Natural killer cell treated with Interleukin-12 subunit alpha and Interleukin-12 subunit beta and Interleukin-15 and Interleukin-18, amount 100 ng/mL, for 72 hours (primary cell): ENCODE results near the gene ZNF518A. TPM values are rescaled to one million over a fixed set of nuclear protein-coding genes. Genes with fewer than 3 reads are reported as not detected.
"Not testable (repeated sequence)": the region's sequence is repeated elsewhere in the genome, so short reads cannot be mapped to it uniquely, and the experiment has no call there.

Experiments
- ATAC-seq, 2 donors: fragments of 150-1000 bp; cut with Tn5 transposase in 1 of 2; sonication (Bioruptor Pico), chemical (Tn5 transposase) in 1 of 2; 2 replicates each; pipeline ENCODE4 v1.10.0; 2021
- DNase-seq: peaks from one replicate; pipeline ENCODE4 v3.0.0; 2022; ENCODE audit warnings: low spot score
- H3K27ac Mint-ChIP-seq, 2 donors: 1 replicate in 1 of 2; 2 replicates in 1 of 2; pipeline ENCODE4 v1.8.0; 2022; ENCODE audit warnings: mixed read lengths in 2 of 2, mild to moderate bottlenecking in 1 of 2, moderate library complexity in 1 of 2
- H3K27me3 Mint-ChIP-seq, 2 donors: 1 replicate in 1 of 2; 2 replicates in 1 of 2; pipeline ENCODE4 v1.8.0; 2022; ENCODE audit warnings: mixed read lengths in 2 of 2
- H3K36me3 Mint-ChIP-seq: one replicate; pipeline ENCODE4 v1.8.0; 2022; ENCODE audit warnings: mixed read lengths
- H3K4me1 Mint-ChIP-seq, 2 donors: 1 replicate in 1 of 2; 2 replicates in 1 of 2; pipeline ENCODE4 v1.8.0; 2022; ENCODE audit warnings: low read depth in 2 of 2, mixed read lengths in 2 of 2, mild to moderate bottlenecking in 1 of 2
- H3K4me3 Mint-ChIP-seq: one replicate; pipeline ENCODE4 v1.8.0; 2022; ENCODE audit warnings: mixed read lengths
- H3K9me3 Mint-ChIP-seq: 2 replicates; pipeline ENCODE4 v1.8.0; 2022; ENCODE audit warnings: mixed read lengths
- total RNA-seq, 2 donors: library from RNA; stranded (reverse); gene quantifications; one replicate each; pipeline ENCODE4 v1.2.3, GENCODE V29; 2022

ZNF518A gene
- total RNA-seq, 2 donors from 2014 or later: 21.1 to 27.7 TPM

- H3K36me3 Mint-ChIP-seq: peaks cover 47% of the 10 kb centered on the region
- no peak overlapping the region for H3K4me3 Mint-ChIP-seq
- peaks cover 3% of the 10 kb centered on the region for H3K9me3 Mint-ChIP-seq
- peaks cover 3 to 7% of the 10 kb centered on the region in 2 donors for H3K4me1 Mint-ChIP-seq
- DNase-seq (no peak), ATAC-seq (no peak)
- no peaks in the 10 kb centered on the region for H3K27me3 Mint-ChIP-seq
- H3K27ac Mint-ChIP-seq: no peak overlapping the region
Measured at GRCh38 chr10:96168546-96168945, 38.4 kb downstream of the ZNF518A start.

GRCh38 chr10:96170230-96170629 lies 40.1 kb downstream of the ZNF518A start:
- Mint-ChIP-seq H3K4me1 (peaks cover 3 to 7% of the 10 kb centered on the region in 2 donors), H3K27me3 (peaks cover 0 to 9% of the 10 kb centered on the region in 2 donors), H3K9me3 (peaks cover 7% of the 10 kb centered on the region), H3K27ac (peak overlapping the region in 1 of 2 donors; percentile 27), H3K4me3 (no peak overlapping the region), H3K36me3 (peaks cover 54% of the 10 kb centered on the region)
- ATAC-seq (no peak), DNase-seq (no peak)

GRCh38 chr10:96172666-96173065 lies 42.6 kb downstream of the ZNF518A start:
- H3K4me1 Mint-ChIP-seq: peaks cover 3 to 7% of the 10 kb centered on the region in 2 donors
- H3K27ac Mint-ChIP-seq: no peak overlapping the region
- no peak for ATAC-seq
- peaks cover 50% of the 10 kb centered on the region for H3K36me3 Mint-ChIP-seq
- DNase-seq: no peak
- H3K4me3 Mint-ChIP-seq: no peak overlapping the region
- H3K27me3 Mint-ChIP-seq: peaks cover 6 to 17% of the 10 kb centered on the region in 2 donors
- H3K9me3 Mint-ChIP-seq: peaks cover 14% of the 10 kb centered on the region

GRCh38 chr10:96176985-96177384 lies 46.9 kb downstream of the ZNF518A start:
- Mint-ChIP-seq H3K4me3 (no peak overlapping the region), H3K27ac (no peak overlapping the region), H3K4me1 (no peaks in the 10 kb centered on the region), H3K36me3 (peaks cover 32% of the 10 kb centered on the region), H3K27me3 (peaks cover 11 to 37% of the 10 kb centered on the region in 2 donors), H3K9me3 (peaks cover 13% of the 10 kb centered on the region)
- DNase-seq (no peak), ATAC-seq (no peak)

GRCh38 chr10:96188421-96188820 lies 58.3 kb downstream of the ZNF518A start:
- peaks cover 10% of the 10 kb centered on the region for H3K9me3 Mint-ChIP-seq
- peaks cover 16% of the 10 kb centered on the region for H3K36me3 Mint-ChIP-seq
- peaks cover 18 to 57% of the 10 kb centered on the region in 2 donors for H3K27me3 Mint-ChIP-seq
- H3K4me3 Mint-ChIP-seq: no peak overlapping the region
- ATAC-seq: no peak
- H3K27ac Mint-ChIP-seq: no peak overlapping the region
- H3K4me1 Mint-ChIP-seq: no peaks in the 10 kb centered on the region
- no peak for DNase-seq

- Mint-ChIP-seq H3K36me3 (peaks cover 11% of the 10 kb centered on the region), H3K9me3 (peaks cover 7% of the 10 kb centered on the region), H3K27me3 (peaks cover 14 to 55% of the 10 kb centered on the region in 2 donors), H3K27ac (no peak overlapping the region), H3K4me1 (no peaks in the 10 kb centered on the region), H3K4me3 (no peak overlapping the region)
- ATAC-seq (no peak), DNase-seq (no peak)
Measured at GRCh38 chr10:96188916-96189315, 58.8 kb downstream of the ZNF518A start.

GRCh38 chr10:96189505-96189904 lies 59.4 kb downstream of the ZNF518A start:
- not testable (repeated sequence) for DNase-seq, H3K36me3 Mint-ChIP-seq

GRCh38 chr10:96201525-96201924 lies 71.4 kb downstream of the ZNF518A start:
- H3K4me1 Mint-ChIP-seq: no peaks in the 10 kb centered on the region
- no peak overlapping the region for H3K27ac Mint-ChIP-seq
- H3K9me3 Mint-ChIP-seq: no peaks in the 10 kb centered on the region
- no peaks in the 10 kb centered on the region for H3K36me3 Mint-ChIP-seq
- DNase-seq (no peak), ATAC-seq (no peak)
- H3K4me3 Mint-ChIP-seq: no peak overlapping the region
- H3K27me3 Mint-ChIP-seq: peaks cover 11 to 30% of the 10 kb centered on the region in 2 donors

More at GRCh38 chr10:96189505-96189904, 59.4 kb downstream of the ZNF518A start:
- not testable (repeated sequence) for H3K4me3 Mint-ChIP-seq, ATAC-seq, H3K4me1 Mint-ChIP-seq, H3K9me3 Mint-ChIP-seq, H3K27ac Mint-ChIP-seq
- peaks cover 12 to 50% of the 10 kb centered on the region in 2 donors for H3K27me3 Mint-ChIP-seq

GRCh38 chr10:96205580-96205979 lies 75.5 kb downstream of the ZNF518A start:
- Mint-ChIP-seq H3K27ac (no peak overlapping the region), H3K9me3 (no peaks in the 10 kb centered on the region), H3K4me1 (no peaks in the 10 kb centered on the region), H3K4me3 (no peak overlapping the region), H3K27me3 (peaks cover 13 to 24% of the 10 kb centered on the region in 2 donors), H3K36me3 (no peaks in the 10 kb centered on the region)
- no peak for DNase-seq
- no peak for ATAC-seq

- Mint-ChIP-seq H3K27ac (no peak overlapping the region), H3K9me3 (no peaks in the 10 kb centered on the region), H3K27me3 (peaks cover 13 to 18% of the 10 kb centered on the region in 2 donors), H3K36me3 (no peaks in the 10 kb centered on the region), H3K4me3 (no peak overlapping the region), H3K4me1 (no peaks in the 10 kb centered on the region)
- DNase-seq: no peak
- ATAC-seq: no peak
Measured at GRCh38 chr10:96208271-96208670, 78.2 kb downstream of the ZNF518A start.

GRCh38 chr10:96208946-96209345 lies 78.8 kb downstream of the ZNF518A start:
- DNase-seq (no peak), ATAC-seq (no peak)
- Mint-ChIP-seq H3K4me1 (no peaks in the 10 kb centered on the region), H3K27ac (no peak overlapping the region), H3K27me3 (peaks cover 18 to 25% of the 10 kb centered on the region in 2 donors), H3K4me3 (no peak overlapping the region), H3K9me3 (no peaks in the 10 kb centered on the region), H3K36me3 (no peaks in the 10 kb centered on the region)

- H3K36me3 Mint-ChIP-seq: no peaks in the 10 kb centered on the region
- DNase-seq (no peak), ATAC-seq (no peak)
- no peak overlapping the region for H3K27ac Mint-ChIP-seq
- no peaks in the 10 kb centered on the region for H3K4me1 Mint-ChIP-seq
- H3K9me3 Mint-ChIP-seq: no peaks in the 10 kb centered on the region
- H3K4me3 Mint-ChIP-seq: no peak overlapping the region
- H3K27me3 Mint-ChIP-seq: peaks cover 17 to 45% of the 10 kb centered on the region in 2 donors
Measured at GRCh38 chr10:96211764-96212163, 81.7 kb downstream of the ZNF518A start.

- Mint-ChIP-seq H3K27me3 (peaks cover 12 to 45% of the 10 kb centered on the region in 2 donors), H3K4me3 (no peak overlapping the region), H3K27ac (no peak overlapping the region), H3K36me3 (no peaks in the 10 kb centered on the region), H3K9me3 (no peaks in the 10 kb centered on the region), H3K4me1 (no peaks in the 10 kb centered on the region)
- DNase-seq (no peak), ATAC-seq (no peak)
Measured at GRCh38 chr10:96212911-96213310, 82.8 kb downstream of the ZNF518A start.
